IMR-90 (cell line): Measurements from ENCODE around the gene ADGRG3.

Experiments used
- CEBPB ChIP-seq: IDR thresholded peaks from 2 replicates; pipeline ENCODE4 v1.6.1; 2012; ENCODE audit warnings: low read depth, low read length, improper control_type of control experiment
- CHD1 ChIP-seq: IDR thresholded peaks from 2 replicates; pipeline ENCODE4 v1.6.1; 2012; ENCODE audit warnings: low read depth, low read length, improper control_type of control experiment
- FOS ChIP-seq: fragments of 150-350 bp; IDR thresholded peaks from 2 replicates; pipeline ENCODE4 v1.6.1; 2016; ENCODE audit warnings: low read depth, low read length
- MXI1 ChIP-seq: IDR thresholded peaks from 2 replicates; pipeline ENCODE4 v1.6.1; 2012; ENCODE audit warnings: low read depth, mild to moderate bottlenecking, low read length, moderate library complexity, borderline replicate concordance
- POLR2A ChIP-seq: IDR thresholded peaks from 2 replicates; pipeline ENCODE4 v1.6.1; 2012; ENCODE audit warnings: mild to moderate bottlenecking, low read depth, low read length
- RAD21 ChIP-seq: IDR thresholded peaks from 2 replicates; pipeline ENCODE4 v1.6.1; 2012; ENCODE audit warnings: low read length, improper control_type of control experiment
- RFX5 ChIP-seq: IDR thresholded peaks from 2 replicates; pipeline ENCODE4 v1.8.0; 2012; ENCODE audit warnings: low read depth, mild to moderate bottlenecking, low read length, moderate library complexity
- SMC3 ChIP-seq: fragments of 150-350 bp; IDR thresholded peaks from 2 replicates; pipeline ENCODE4 v1.6.1; 2016; ENCODE audit warnings: low read depth, mild to moderate bottlenecking, antibody characterized with exemption, low read length, moderate library complexity
- USF2 ChIP-seq: fragments of 150-350 bp; IDR thresholded peaks from 2 replicates; pipeline ENCODE4 v1.6.1; 2017; ENCODE audit warnings: mild to moderate bottlenecking, antibody characterized with exemption, low read length, low read depth
- TF ChIP-seq, protein P1 (sequence below): conservative IDR thresholded peaks from 2 replicates; pipeline ENCODE4 v1.5.1; 2012; ENCODE audit warnings: mild to moderate bottlenecking, low read depth, low read length, improper control_type of control experiment

- TF ChIP-seq, protein P1, sequence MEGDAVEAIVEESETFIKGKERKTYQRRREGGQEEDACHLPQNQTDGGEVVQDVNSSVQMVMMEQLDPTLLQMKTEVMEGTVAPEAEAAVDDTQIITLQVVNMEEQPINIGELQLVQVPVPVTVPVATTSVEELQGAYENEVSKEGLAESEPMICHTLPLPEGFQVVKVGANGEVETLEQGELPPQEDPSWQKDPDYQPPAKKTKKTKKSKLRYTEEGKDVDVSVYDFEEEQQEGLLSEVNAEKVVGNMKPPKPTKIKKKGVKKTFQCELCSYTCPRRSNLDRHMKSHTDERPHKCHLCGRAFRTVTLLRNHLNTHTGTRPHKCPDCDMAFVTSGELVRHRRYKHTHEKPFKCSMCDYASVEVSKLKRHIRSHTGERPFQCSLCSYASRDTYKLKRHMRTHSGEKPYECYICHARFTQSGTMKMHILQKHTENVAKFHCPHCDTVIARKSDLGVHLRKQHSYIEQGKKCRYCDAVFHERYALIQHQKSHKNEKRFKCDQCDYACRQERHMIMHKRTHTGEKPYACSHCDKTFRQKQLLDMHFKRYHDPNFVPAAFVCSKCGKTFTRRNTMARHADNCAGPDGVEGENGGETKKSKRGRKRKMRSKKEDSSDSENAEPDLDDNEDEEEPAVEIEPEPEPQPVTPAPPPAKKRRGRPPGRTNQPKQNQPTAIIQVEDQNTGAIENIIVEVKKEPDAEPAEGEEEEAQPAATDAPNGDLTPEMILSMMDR = no peak
- TF ChIP-seq RFX5 (no peak), RAD21 (no peak), POLR2A (no peak), CHD1 (no peak), SMC3 (no peak), CEBPB (no peak), FOS (no peak), MXI1 (no peak), USF2 (no peak)
These were observed 43.2 kb upstream of the ADGRG3 start for GRCh38 chr16:57624806-57625500.
